ENCODE results near the gene LGALS9B.
"Not testable (repeated sequence)": the region's sequence is repeated elsewhere in the genome, so short reads cannot be mapped to it uniquely, and the experiment has no call there.

GRCh38 chr17:20505333-20505732 is 38.0 kb upstream of the LGALS9B start:
- TF ChIP-seq CTCF, POLR2A (IDR thresholded peaks at IDR 0.05): not testable (repeated sequence)

All from body of pancreas (tissue), 4 donors.